Sigmoid colon (tissue), 7 donors: ENCODE measurements around the gene MUC3A. TPM values are rescaled to one million over a fixed set of nuclear protein-coding genes. Genes with fewer than 3 reads are reported as not detected.

Source experiments
- DNase-seq: peaks from one replicate; pipeline ENCODE4 v3.0.0-alpha.2; 2019
- H3K27ac ChIP-seq, 4 donors: fragments of 200-600 bp; sonication (generic); one replicate each; pipeline ENCODE4 v1.5.1; 2016 to 2019; ENCODE audit warnings: mild to moderate bottlenecking in 1 of 4
- H3K27me3 ChIP-seq, 3 donors: fragments of 200-600 bp; sonication (generic); one replicate each; pipeline ENCODE4 v1.5.1; 2019; ENCODE audit warnings: mild to moderate bottlenecking in 1 of 3
- H3K36me3 ChIP-seq, 4 donors: fragments of 200-600 bp; sonication (generic); one replicate each; pipeline ENCODE4 v1.5.1; 2016 to 2019
- H3K4me1 ChIP-seq, 4 donors: fragments of 200-600 bp; sonication (generic); one replicate each; pipeline ENCODE4 v1.5.1; 2017 to 2019
- H3K4me3 ChIP-seq, 4 donors: fragments of 200-600 bp; sonication (generic); one replicate each; pipeline ENCODE4 v1.5.1; 2017 to 2019; ENCODE audit warnings: mild to moderate bottlenecking in 2 of 4, moderate library complexity in 1 of 4
- H3K9me3 ChIP-seq, 4 donors: fragments of 200-600 bp in 3 of 4; sonication (generic) in 3 of 4; one replicate each; pipeline versions ENCODE4 v1.5.1 to v1.6.1; 2013 to 2019
- CTCF ChIP-seq, 4 experiments: fragments of 450-650 bp in 3 of 4; fragments of 200-600 bp in 1 of 4; IDR thresholded peaks; one replicate each; pipeline ENCODE4 v1.5.1; 2016 to 2019; ENCODE audit warnings: antibody characterized with exemption in 4 of 4, mild to moderate bottlenecking in 3 of 4, moderate library complexity in 2 of 4
- EP300 ChIP-seq, 4 donors: sonication (generic); formaldehyde crosslinking; IDR thresholded peaks; one replicate each; pipeline ENCODE4 v1.6.1; 2017; ENCODE audit warnings: antibody characterized with exemption in 4 of 4
- POLR2A ChIP-seq, 2 donors: fragments of 450-650 bp; IDR thresholded peaks; one replicate each; pipeline ENCODE4 v1.6.1; 2016; ENCODE audit warnings: antibody characterized with exemption in 2 of 2, mild to moderate bottlenecking in 2 of 2, moderate library complexity in 2 of 2
- POLR2AphosphoS5 ChIP-seq, 4 donors: sonication (generic); formaldehyde crosslinking; IDR thresholded peaks; one replicate each; pipeline ENCODE4 v1.6.1; 2017; ENCODE audit warnings: antibody characterized with exemption in 4 of 4
- WGBS, 2 donors: extraction: QIAGEN DNeasy Blood & Tissue Kit; methylation state at CpG; one replicate each; pipeline ENCODE4 v1.1.7; 2013; 5-methylcytosine and 5-hydroxymethylcytosine counted together
- intact Hi-C: fragments of 100-400 bp; cut with DNase I; formaldehyde crosslinking; loops from one replicate; pipeline ENCODE4 v1.15.1; 2023
- polyA plus RNA-seq, 3 donors: library from polyadenylated mRNA; stranded (reverse); fragments of 200-250 nt; gene quantifications; one replicate each; pipeline ENCODE4 v1.2.3, GENCODE V29; 2013
- total RNA-seq, 4 donors: library from RNA; depleted of rRNA; stranded (reverse); fragments of >200 nt; gene quantifications; one replicate each; pipeline ENCODE4 v1.1.0, GENCODE V29; 2016
- donor health status: healthy with polysubstance abuse.
- donor health status: Bipolar disorder and iron deficiency.
- donor health status: healthy.

MUC3A gene
- total and polyA plus RNA-seq, 7 donors, result 0.71 to 78.8 (median 60.4) TPM; not detected in 2

- Histone ChIP-seq H3K36me3 (no peaks in the 10 kb centered on the region), H3K27me3 (peaks cover 39 to 84% (median 61%) of the 10 kb centered on the region in 3 donors), H3K4me1 (peaks cover 0 to 17% (median 16%) of the 10 kb centered on the region in 4 donors), H3K4me3 (peak overlapping the region in 2 of 4 donors; percentile 31 to 33), H3K9me3 (no peaks in the 10 kb centered on the region), H3K27ac (no peak overlapping the region)
- 32 to 55% methylated on average over 25 of the region's 25 CpGs for WGBS, 2 donors
- TF ChIP-seq CTCF (IDR thresholded peaks at IDR 0.05), result no peak
- intact Hi-C loops, result no loop called here
- no peak for DNase-seq
Measured at GRCh38 chr7:100965045-100965722, 15.8 kb downstream of the MUC3A start.

- no peak for TF ChIP-seq POLR2AphosphoS5 (IDR thresholded peaks at IDR 0.05)
- TF ChIP-seq EP300 (IDR thresholded peaks at IDR 0.05), result no peak
- TF ChIP-seq CTCF (IDR thresholded peaks at IDR 0.05), result peak in 2 of 4 experiments; percentile 32 to 54
- no peak for TF ChIP-seq POLR2A (IDR thresholded peaks at IDR 0.05)
- no peak for DNase-seq
- peak overlapping the region in 3 of 4 donors; percentile 19 to 33 (median 31) for H3K4me3 ChIP-seq
- H3K36me3 ChIP-seq, result no peaks in the 10 kb centered on the region
- intact Hi-C loops, result no loop called here
- no peaks in the 10 kb centered on the region for H3K9me3 ChIP-seq
- H3K4me1 ChIP-seq, result peaks cover 0 to 17% (median 16%) of the 10 kb centered on the region in 4 donors
- 2 to 3% methylated on average over 58 of the region's 58 CpGs for WGBS, 2 donors
- peaks cover 39 to 77% (median 61%) of the 10 kb centered on the region in 3 donors for H3K27me3 ChIP-seq
- H3K27ac ChIP-seq, result peak overlapping the region in 1 of 4 donors; percentile 18
Measured at GRCh38 chr7:100965723-100966541, 16.6 kb downstream of the MUC3A start.

DNA sequence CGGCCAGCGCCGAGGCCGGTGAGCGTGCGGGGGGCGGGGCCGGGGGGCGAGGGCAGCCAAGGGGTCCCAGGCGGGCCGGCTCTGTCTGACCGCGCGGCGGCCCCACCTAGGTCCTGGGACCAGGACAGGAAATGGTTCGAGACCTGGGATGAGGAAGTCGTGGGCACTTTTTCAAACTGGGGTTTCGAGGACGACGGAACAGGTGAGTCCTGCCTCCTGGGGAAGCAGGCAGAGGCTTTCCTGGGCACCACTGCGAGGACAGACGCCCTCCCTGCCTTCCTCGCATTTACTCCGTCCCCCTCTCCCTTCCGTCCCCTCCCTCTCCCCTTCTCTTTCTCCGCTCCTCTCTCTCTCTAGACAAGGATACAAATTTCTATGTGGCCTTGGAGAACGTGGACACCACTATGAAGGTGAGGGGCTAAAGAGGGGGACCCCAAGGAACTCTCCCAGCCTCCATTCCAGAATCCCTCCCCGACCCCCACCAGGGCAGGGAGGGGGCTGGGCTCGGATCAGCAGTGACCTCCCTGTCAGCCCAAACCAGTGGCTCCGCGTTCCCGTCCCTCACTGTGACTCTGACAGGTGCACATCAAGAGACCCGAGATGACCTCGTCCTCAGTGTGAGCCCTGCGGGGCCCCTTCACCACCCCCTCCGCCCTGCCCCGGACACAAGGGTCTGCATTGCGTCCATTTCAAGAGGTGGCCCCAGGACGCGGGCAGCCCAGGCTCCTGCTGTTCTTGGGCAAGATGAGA lies 17.4 kb downstream of the MUC3A start:
- no peak for DNase-seq
- H3K27me3 ChIP-seq, result peaks cover 39 to 73% (median 61%) of the 10 kb centered on the region in 3 donors
- H3K4me1 ChIP-seq, result peaks cover 0 to 17% (median 16%) of the 10 kb centered on the region in 4 donors
- peak overlapping the region in 1 of 4 donors; percentile 18 for H3K27ac ChIP-seq
- intact Hi-C loops, result no loop called here
- 2 to 11% methylated on average over 40 of the region's 40 CpGs for WGBS, 2 donors
- H3K36me3 ChIP-seq, result no peaks in the 10 kb centered on the region
- TF ChIP-seq EP300 (IDR thresholded peaks at IDR 0.05) (no peak), POLR2A (IDR thresholded peaks at IDR 0.05) (no peak), CTCF (IDR thresholded peaks at IDR 0.05) (no peak), POLR2AphosphoS5 (IDR thresholded peaks at IDR 0.05) (no peak)
- H3K4me3 ChIP-seq, result peak overlapping the region in 3 of 4 donors; percentile 19 to 33 (median 31)
- H3K9me3 ChIP-seq, result no peaks in the 10 kb centered on the region

GRCh38 chr7:100967292-100967863 lies 18.0 kb downstream of the MUC3A start:
- Histone ChIP-seq H3K27ac (peak overlapping the region in 1 of 4 donors; percentile 18), H3K4me1 (peaks cover 0 to 17% (median 16%) of the 10 kb centered on the region in 4 donors), H3K4me3 (peak overlapping the region in 1 of 4 donors; percentile 19), H3K9me3 (no peaks in the 10 kb centered on the region), H3K36me3 (no peaks in the 10 kb centered on the region), H3K27me3 (peaks cover 39 to 73% (median 61%) of the 10 kb centered on the region in 3 donors)
- 7 to 38% methylated on average over 13 of the region's 13 CpGs for WGBS, 2 donors
- intact Hi-C loops, result no loop called here
- TF ChIP-seq CTCF (IDR thresholded peaks at IDR 0.05), result no peak
- no peak for TF ChIP-seq POLR2AphosphoS5 (IDR thresholded peaks at IDR 0.05)
- no peak for TF ChIP-seq POLR2A (IDR thresholded peaks at IDR 0.05)
- TF ChIP-seq EP300 (IDR thresholded peaks at IDR 0.05), result no peak
- DNase-seq, result no peak
